ENCODE measurements around the gene GREM2. TPM values are rescaled to one million over a fixed set of nuclear protein-coding genes. Genes with fewer than 3 reads are reported as not detected.

GREM2 gene
- total RNA-seq, 1 donor from 2014 or later = 1.6 TPM

DNA sequence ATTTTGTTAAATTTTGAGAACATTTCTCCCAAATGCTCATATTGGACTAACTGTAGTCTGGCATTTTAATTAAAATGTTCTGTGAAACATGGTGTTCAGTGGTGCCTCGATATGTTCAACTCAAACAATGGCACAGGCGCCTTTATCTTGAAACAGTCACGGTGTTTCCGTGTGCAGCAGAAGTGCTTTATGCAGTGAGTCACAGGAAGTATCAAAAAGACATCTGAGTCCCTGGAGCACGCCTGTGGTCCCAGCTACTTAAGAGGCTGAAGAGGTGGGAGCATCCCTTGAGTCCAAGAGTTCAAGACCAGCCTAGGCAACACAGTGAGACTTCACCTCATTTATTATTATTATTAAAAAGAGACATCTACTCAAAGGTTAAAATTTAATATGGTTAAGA is 52.2 kb downstream of the GREM2 start:
- DNase-seq (ENCODE audit: low spot score) = no peak

GRCh38 chr1:240555524-240555923 is 56.4 kb downstream of the GREM2 start:
- no peak for DNase-seq (ENCODE audit: low spot score)

DNA sequence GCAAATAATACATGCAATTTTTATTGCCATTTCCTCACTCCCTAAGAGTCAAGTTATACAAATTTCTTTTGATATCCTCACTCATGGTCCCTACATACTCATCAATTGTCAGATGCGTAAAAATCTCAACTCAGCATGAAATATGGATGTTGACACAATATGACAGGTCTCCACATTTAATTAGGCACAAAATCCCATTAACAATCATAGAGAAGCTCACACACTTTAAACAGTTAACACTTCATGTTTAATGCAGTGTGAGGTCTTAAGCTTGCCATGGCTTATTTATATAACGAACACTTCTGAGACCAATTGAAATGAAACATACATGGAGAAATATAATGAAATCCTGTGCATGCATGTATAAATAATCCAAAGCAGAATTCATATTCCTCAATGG is 58.6 kb downstream of the GREM2 start:
- no peak for DNase-seq (ENCODE audit: low spot score)

DNA sequence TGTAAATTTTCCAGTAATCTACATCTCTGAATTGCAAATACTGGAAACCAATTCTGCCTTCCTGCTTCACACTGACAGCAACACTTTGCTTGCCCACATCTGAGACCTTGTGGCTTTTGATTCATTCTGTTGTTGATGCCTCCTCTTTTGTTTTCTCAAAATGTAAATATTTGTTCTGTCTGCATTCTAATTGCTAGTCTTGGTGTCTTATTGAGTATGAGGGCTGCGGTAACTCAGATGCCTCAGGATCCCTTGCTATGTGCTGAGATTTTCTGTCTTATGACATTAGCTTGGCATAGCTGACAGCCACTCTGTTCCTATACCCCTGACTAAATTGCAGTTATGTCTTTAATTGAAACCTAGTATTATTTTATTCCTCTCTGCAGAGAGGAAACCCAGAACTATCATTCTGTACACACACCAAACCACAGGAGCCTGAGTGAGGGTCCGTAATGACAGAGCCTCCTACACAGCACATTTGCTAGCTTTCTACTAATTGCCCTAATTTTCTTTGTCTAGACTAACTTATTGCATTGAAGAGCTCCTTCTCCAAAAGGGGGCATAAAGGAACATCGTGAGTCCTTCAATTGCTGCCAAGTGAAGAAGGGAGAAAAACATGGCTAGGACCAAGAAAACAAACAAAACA is 72.1 kb downstream of the GREM2 start:
- no peak for DNase-seq (ENCODE audit: low spot score)

DNA sequence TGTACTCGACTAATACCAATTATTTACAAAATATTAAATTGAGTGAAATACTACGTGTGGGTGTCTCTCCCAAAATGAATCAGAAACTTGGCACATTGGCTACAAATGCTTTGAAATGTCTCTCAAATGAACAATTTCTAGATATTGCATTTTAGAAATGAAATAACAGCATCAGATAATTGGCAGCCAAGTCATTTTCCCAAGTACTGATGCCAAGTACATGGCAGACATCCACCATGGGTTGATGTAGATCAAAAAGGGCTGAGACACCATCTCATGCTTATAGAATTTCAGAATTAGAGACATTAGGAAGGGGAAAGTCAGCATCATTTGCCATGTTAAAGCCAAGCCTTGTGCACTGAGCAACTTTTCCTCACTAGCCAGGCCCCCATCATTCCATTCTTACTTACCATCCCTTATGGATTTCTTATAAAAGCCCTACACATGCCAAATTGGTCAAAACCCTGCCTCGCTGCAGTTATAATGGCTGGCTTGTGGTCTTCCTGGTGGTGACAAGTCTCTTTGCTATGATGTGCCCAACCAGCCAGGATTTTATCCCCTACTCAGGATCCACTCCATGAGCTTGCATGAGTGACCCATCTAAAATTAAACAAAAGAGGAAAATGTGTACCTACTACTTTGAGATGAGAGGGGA is 73.1 kb downstream of the GREM2 start:
- DNase-seq (ENCODE audit: low spot score) = no peak

DNA sequence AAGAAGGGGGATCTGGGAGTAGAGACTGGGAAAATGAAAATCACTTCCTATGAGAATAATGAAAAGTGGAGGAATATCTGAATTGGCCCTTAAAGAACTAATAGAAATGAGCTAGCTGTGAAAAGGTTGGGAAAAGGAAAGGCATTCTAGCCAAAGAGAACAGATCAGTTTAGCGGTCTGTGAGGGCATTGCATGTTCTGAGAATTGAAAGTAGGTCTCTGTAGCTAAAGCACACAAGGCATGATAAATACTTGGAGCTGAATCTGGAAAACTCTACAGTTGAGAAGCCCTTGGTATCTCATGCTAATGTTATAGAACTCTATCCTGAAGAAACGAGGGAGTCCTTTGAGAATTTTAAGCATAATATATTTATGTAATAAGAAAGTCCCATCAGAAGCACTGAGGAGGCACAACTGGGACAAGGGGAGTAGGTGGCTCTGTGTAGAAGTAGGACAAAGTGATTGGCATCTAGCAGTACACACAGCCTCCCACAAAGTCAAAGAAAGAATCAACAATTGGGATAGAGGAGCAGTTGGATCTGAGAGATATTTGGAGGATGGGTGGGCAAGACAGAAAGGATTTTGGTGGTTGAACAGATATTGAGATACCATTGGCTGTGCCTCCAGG is 78.7 kb downstream of the GREM2 start:
- no peak for DNase-seq (ENCODE audit: low spot score)

DNA sequence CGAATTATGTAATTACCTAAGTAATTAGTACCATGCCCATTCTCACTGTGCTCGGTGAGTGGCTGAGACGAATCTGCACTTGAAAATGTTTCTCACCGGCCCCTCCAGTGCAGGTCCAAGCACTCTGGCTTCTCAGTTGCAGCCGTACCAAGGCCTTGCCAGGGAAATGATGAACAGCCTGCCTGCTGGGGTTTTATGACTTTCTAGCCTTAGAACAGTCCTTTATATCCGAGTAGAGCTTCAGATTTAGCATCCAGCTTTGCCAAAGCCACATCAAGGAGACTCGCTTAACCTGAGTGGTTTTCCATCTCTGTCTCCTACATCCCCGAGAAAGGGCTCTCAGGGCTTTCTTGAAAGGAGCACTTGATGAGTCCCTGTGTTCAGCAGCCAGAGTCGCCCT is 83.4 kb downstream of the GREM2 start:
- no peak for DNase-seq (ENCODE audit: low spot score)

GRCh38 chr1:240527086-240527485 is 84.9 kb downstream of the GREM2 start:
- DNase-seq (ENCODE audit: low spot score) = no peak

DNA sequence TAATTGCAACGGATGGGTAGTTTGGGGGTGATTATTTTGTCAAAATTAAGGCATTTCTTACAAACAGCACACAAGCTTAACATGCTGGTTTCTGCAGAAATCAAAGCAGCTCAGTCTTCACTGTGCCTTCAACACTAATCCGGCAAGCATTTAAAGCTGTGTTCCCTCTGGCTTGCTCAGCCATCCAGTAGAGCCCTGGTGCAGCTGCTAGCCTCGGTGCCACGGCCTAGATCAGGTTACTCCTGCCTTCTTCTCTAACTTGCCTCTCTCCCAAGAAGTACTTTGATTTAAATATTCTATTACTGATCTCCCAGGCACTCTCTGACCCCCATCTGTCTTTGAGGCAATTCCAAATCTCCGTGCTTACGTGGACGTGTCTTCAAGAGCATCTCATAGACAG is 85.6 kb downstream of the GREM2 start:
- DNase-seq (ENCODE audit: low spot score) = no peak

DNA sequence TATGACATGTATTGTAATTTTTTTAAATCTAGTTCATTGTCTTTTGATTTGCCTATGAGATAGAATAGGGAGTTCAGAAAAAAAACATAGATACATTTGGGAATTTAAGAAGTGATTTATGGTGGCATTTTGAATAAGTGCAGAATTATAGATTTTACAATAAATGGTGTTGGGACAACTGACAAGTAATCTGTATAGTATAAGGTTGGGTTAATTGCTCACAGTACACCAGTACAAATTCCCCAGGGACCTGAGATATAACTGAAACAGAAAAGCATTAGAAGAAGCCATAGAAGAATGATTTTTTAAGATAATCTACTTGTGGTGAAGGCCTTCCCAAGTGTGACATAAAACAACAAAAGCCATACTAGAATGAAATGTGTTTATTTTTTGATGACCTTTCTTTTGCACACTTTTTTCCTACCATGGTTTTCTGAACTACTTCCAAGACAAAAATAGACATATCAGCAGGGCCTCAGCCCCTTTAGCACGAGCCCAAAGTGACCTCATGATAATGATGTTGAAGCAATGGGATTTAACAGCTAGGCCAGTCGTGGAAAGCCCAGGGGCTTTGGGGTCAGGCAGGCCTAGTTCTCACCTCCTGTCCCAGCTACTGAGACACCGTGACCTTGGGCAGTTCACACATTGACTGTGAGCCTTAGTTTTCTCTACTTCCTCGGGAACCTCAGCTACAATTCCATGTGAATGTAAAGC is 87.4 kb downstream of the GREM2 start:
- DNase-seq (ENCODE audit: low spot score) = no peak

- DNase-seq (ENCODE audit: low spot score) = no peak
These were observed 89.7 kb downstream of the GREM2 start for GRCh38 chr1:240522122-240522822.

DNA sequence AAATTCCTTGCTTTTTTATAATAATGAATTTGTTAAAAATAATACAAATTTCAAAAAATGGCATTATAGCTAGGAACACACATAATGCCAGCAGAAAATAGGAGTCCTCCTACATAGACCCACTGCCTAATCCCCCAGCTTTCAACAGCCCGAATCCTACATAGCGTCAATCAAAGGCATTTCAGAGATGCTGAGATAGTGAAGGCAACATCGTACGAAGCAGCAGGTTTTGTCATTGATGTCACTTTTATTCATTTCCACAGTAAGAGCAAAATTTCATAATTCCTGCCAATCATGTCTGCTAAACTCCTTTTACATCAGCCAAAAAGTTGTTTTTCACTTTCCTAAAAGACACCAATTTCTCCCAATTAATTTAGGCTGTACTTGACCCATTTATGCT is 94.1 kb downstream of the GREM2 start:
- no peak for DNase-seq (ENCODE audit: low spot score)

DNA sequence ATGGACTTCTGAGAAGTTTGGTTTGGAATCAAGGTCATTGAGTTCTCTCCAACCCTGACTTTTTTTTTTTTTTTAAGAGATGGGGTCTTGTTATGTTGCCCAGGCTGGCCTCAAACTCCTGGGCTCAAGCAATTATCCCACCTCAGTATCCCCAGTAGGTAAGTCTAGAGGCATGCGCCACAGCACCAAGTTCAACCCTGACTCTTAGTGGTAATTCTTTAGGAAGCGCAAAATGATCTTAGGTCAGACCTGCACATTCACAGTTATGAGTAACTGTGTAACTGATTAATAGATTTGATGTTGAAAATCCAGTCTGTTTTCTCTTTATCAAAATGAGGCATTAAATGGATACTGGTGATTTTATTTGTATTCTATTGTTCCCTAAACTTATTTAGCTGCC is 95.9 kb downstream of the GREM2 start:
- no peak for DNase-seq (ENCODE audit: low spot score)

DNA sequence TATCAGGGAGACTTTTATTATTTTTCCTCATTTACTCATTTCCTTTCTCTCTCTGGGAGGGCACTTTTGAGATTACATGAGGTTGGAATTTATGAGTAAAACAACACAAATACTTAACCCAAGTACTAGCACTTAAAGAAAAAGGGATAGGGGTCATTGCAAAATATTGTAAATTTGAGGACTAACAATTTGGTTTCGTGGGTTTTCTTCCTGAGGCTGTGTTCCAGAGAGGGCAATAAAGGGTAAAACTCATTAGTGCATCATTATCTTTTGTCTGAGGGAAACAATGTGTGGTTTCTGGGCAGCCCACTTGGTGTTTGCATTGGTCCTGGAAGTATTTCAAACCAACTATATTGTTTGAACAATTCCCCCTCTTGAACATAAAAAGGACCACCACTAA is 96.5 kb downstream of the GREM2 start:
- DNase-seq (ENCODE audit: low spot score) = no peak

DNA sequence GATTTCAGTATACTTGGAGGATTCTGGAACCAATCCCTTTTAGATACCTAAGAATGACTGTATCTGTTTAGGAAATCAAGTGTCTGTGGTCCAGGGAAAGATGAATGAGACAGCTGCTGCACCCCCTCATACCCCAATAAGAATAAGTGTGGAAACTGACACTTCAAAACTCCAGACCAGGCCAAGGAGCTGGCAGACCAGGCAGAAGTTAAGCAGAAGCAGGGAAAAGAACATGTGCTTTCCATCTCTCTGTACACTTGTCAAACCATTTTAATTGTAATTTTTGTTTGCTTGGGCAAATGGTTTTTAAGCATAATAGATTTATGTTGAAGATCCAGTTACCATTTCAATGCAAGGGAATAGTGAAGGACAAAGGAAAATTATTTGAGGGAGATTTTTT is 100.2 kb downstream of the GREM2 start:
- DNase-seq (ENCODE audit: low spot score) = no peak

- DNase-seq (ENCODE audit: low spot score) = no peak
These were observed 103.0 kb downstream of the GREM2 start for GRCh38 chr1:240508950-240509349.

GRCh38 chr1:240508201-240508600 is 103.8 kb downstream of the GREM2 start:
- no peak for DNase-seq (ENCODE audit: low spot score)

DNA sequence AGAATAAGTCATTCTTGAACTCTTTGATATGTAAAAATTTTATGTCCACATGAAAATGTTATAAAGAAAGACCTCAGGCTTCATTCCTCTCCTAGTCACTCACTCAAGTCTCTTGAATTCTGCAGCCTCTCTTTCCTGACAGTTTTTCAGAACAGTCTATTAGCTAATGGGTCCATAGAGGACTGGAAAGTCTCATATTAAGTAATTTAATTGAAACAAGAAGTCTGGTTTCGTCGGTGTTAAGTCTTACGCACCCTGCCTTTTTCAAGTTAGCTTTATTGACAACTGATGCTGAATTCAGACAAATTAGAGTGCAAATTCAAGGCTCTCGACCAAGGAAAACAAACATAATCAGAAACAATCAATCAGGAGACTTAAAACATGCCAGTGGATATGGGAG is 105.8 kb downstream of the GREM2 start:
- no peak for DNase-seq (ENCODE audit: low spot score)

GRCh38 chr1:240503558-240503957 is 108.4 kb downstream of the GREM2 start:
- DNase-seq (ENCODE audit: low spot score) = no peak

- no peak for DNase-seq (ENCODE audit: low spot score)
These were observed 108.9 kb downstream of the GREM2 start for GRCh38 chr1:240503036-240503435.

- no peak for DNase-seq (ENCODE audit: low spot score)
These were observed 110.8 kb downstream of the GREM2 start for GRCh38 chr1:240501115-240501514.

DNA sequence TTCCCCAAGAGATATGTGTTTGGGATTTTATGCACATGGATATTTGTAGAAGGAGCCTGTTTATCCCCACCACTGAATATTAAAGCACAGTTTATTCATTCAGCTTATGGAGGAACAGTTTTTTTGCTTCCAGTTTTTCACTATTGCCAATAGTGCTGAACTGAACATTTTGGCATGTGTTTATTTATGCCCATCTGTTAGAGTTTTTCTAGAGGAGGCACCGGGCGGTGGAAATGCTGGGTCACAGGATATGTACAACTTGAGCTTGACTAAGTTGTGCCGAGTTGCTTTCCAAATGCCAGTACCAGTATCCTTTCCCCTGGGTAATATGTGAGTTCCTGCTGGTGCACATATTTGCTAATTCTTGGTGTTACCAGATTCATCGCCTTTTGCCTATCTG is 111.3 kb downstream of the GREM2 start:
- no peak for DNase-seq (ENCODE audit: low spot score)

Measured in ureter (tissue), 1 donor.